Measurements from ENCODE around the gene LIMS2.

LIMS2 gene

DNA sequence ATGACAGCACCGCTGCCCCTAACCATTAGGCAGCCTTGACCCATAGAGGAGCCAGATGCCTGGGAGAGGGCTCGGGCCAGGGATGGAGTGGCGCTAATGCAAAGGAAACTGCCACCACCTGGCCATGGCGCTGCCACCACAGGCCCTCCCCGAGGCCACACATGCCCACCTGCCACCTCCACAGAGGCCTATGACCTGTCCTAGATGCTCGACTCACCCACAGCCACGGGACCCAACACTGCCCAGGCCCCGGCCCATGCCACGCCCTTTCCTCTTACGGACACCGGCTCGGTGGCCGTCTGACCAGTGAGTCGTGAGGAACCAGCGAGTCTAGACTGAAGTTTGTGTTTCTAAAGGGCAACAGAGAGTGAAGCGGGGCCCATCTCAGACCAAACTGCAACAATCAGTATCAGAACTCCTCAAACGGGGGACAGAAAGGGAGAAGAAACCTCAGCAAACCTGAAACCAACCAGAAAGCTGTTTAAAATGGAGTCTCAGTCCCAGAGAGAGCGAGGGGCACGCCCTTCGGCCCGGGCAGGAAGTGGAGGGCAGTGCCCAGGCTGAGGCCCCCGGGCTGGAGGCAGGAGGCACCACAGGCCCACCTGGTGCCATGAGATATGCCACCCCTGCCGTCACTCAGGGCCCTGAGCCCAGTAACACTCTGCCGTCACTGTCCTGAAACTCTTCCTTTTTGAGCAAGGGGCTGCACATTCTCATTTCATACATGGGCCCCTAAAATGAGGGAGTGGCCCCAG lies 28.7 kb downstream of the LIMS2 start:
- Histone ChIP-seq H3K9me3 (ENCODE audit: control insufficient read depth, insufficient read depth, low read depth, low read length) (no peaks in the 10 kb centered on the region), H3K4me3 (ENCODE audit: low read depth, low read length) (no peak overlapping the region), H3K27ac (ENCODE audit: extremely low read depth, low read depth, low read length) (no peak overlapping the region), H3K4me1 (ENCODE audit: control insufficient read depth, insufficient read depth, low read length) (no peaks in the 10 kb centered on the region), H3K36me3 (ENCODE audit: control insufficient read depth in 2 of 2, insufficient read depth in 1 of 2, low read length in 2 of 2) (no peaks in the 10 kb centered on the region)
- CTCF ChIA-PET, result interaction anchor here (3.6 kb wide), 1 partner anchor 56 kb away, joined by 18 read pairs; no protein-coding TSS in a partner anchor
- TF ChIP-seq ZNF777 (tag by site-specific recombination; IDR thresholded peaks at IDR 0.05; ENCODE audit: borderline replicate concordance) (no peak), GLI2 (tag by site-specific recombination; IDR thresholded peaks at IDR 0.05; ENCODE audit: borderline replicate concordance, low read depth) (no peak), ZNF169 (tag by site-specific recombination; IDR thresholded peaks at IDR 0.05) (no peak)
- TF ChIP-seq, protein P1, sequence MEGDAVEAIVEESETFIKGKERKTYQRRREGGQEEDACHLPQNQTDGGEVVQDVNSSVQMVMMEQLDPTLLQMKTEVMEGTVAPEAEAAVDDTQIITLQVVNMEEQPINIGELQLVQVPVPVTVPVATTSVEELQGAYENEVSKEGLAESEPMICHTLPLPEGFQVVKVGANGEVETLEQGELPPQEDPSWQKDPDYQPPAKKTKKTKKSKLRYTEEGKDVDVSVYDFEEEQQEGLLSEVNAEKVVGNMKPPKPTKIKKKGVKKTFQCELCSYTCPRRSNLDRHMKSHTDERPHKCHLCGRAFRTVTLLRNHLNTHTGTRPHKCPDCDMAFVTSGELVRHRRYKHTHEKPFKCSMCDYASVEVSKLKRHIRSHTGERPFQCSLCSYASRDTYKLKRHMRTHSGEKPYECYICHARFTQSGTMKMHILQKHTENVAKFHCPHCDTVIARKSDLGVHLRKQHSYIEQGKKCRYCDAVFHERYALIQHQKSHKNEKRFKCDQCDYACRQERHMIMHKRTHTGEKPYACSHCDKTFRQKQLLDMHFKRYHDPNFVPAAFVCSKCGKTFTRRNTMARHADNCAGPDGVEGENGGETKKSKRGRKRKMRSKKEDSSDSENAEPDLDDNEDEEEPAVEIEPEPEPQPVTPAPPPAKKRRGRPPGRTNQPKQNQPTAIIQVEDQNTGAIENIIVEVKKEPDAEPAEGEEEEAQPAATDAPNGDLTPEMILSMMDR (tag by site-specific recombination; IDR thresholded peaks at IDR 0.05), result no peak
- POLR2A ChIA-PET, result no interaction called here

DNA sequence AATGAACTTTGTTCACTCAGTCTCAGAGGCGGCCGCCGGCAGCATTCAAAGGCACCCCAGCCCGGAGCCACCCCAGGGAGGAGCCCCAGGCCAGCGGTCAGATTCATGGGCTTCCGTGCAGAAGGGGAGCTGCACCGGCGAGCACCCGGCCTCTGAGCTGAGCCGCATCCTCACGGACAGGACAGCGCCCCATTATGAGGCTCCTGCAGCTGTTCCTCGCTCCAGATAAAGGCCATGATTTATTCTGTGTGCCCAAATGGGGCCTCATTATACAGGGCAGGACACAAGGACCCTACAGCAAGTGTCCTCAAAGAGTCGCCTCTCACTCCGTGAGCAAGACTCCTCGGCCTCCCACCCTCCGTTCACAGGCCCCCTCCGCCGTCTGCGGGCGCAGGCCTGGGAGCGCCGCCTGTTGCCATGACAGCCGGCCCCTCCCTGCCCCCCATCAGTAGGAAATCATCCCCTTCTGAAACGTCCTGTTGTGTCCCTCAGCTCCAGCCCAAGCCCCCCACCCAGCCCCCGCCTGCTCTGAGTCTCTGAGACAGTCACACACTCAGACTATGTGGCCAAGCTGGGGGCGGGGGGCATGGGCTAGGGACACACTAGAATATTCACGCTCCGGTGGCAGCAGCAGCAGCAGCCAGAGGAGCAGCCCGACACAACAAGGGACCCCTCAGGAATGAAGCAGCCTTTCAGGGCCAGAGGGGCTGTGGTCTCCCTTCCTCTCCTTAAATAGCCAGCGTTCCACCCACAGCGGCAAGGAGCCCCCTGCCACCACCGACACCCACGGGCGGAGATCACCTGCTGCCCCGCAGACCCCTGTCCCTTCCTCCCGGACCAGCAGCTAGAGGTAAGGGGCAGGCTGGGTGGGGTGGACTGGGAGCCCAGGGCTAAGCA lies 29.7 kb downstream of the LIMS2 start, which contains the start of gene GPR17:
GPR17 (plus strand) TSS at position 759 of the 897 bp plus-strand sequence. CDS start 4,583 bp downstream, outside the sequence.
- CTCF ChIA-PET, result interaction anchor here (0.5 to 3.6 kb wide), 2 partner anchors 55 to 84 kb away, joined by 4 to 18 read pairs; no protein-coding TSS in a partner anchor
- Histone ChIP-seq H3K9me3 (ENCODE audit: control insufficient read depth, insufficient read depth, low read depth, low read length) (no peaks in the 10 kb centered on the region), H3K36me3 (ENCODE audit: control insufficient read depth in 2 of 2, insufficient read depth in 1 of 2, low read length in 2 of 2) (no peaks in the 10 kb centered on the region), H3K4me1 (ENCODE audit: control insufficient read depth, insufficient read depth, low read length) (no peaks in the 10 kb centered on the region), H3K4me3 (ENCODE audit: low read depth, low read length) (no peak within 1 kb of the TSS), H3K27ac (ENCODE audit: extremely low read depth, low read depth, low read length) (no peak within 1 kb of the TSS)
- POLR2A ChIA-PET, result no interaction called here
- TF ChIP-seq ZNF274 (IDR thresholded peaks at IDR 0.05; ENCODE audit: low read length) (no peak), ZNF274 (tag by site-specific recombination; IDR thresholded peaks at IDR 0.05; ENCODE audit: borderline replicate concordance) (no peak), OSR2 (tag by site-specific recombination; IDR thresholded peaks at IDR 0.05) (no peak), ZNF549 (tag by site-specific recombination; IDR thresholded peaks at IDR 0.05) (no peak)

DNA sequence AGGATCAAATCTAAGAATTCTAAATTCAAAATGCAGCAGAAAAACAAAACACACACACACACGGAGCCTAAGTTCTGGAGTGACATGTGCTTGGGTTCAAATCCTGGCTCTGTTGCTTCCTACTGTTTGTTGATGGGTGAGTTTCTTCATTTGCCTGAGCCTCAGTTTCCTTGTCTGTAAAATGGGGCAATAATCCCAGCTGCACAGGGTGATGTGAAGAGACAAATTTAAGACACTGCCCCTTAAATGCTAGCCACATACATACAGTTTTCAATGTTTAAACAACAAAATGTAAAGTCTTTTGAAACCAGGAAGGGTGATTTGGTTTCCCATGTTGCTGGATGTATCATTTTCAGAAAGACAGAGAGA lies 30.3 kb downstream of the LIMS2 start:
- Histone ChIP-seq H3K36me3 (ENCODE audit: control insufficient read depth in 2 of 2, insufficient read depth in 1 of 2, low read length in 2 of 2) (no peaks in the 10 kb centered on the region), H3K9me3 (ENCODE audit: control insufficient read depth, insufficient read depth, low read depth, low read length) (no peaks in the 10 kb centered on the region), H3K27ac (ENCODE audit: extremely low read depth, low read depth, low read length) (no peak overlapping the region), H3K4me3 (ENCODE audit: low read depth, low read length) (no peak overlapping the region), H3K4me1 (ENCODE audit: control insufficient read depth, insufficient read depth, low read length) (no peaks in the 10 kb centered on the region)
- CTCF ChIA-PET, result interaction anchor here (0.5 to 3.6 kb wide), 2 partner anchors 54 to 85 kb away, joined by 4 to 18 read pairs; no protein-coding TSS in a partner anchor
- no peak for TF ChIP-seq ZNF112 (tag by site-specific recombination; IDR thresholded peaks at IDR 0.05)
- TF ChIP-seq TCF7L2 (IDR thresholded peaks at IDR 0.05; ENCODE audit: borderline replicate concordance, low read depth, low read length), result no peak
- TF ChIP-seq ZNF843 (tag by site-specific recombination; IDR thresholded peaks at IDR 0.05), result no peak
- TF ChIP-seq, protein P2, sequence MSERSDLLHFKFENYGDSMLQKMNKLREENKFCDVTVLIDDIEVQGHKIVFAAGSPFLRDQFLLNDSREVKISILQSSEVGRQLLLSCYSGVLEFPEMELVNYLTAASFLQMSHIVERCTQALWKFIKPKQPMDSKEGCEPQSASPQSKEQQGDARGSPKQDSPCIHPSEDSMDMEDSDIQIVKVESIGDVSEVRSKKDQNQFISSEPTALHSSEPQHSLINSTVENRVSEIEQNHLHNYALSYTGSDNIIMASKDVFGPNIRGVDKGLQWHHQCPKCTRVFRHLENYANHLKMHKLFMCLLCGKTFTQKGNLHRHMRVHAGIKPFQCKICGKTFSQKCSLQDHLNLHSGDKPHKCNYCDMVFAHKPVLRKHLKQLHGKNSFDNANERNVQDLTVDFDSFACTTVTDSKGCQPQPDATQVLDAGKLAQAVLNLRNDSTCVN (tag by site-specific recombination; optimal IDR thresholded peaks at IDR 0.05), result no peak
- no peak for TF ChIP-seq KLF16 (tag by site-specific recombination; IDR thresholded peaks at IDR 0.05)
- TF ChIP-seq ZNF16 (tag by site-specific recombination; IDR thresholded peaks at IDR 0.05; ENCODE audit: low read depth), result no peak
- TF ChIP-seq SP7 (tag by site-specific recombination; IDR thresholded peaks at IDR 0.05), result no peak
- no peak for TF ChIP-seq MEIS1 (CRISPR knock-in tag; IDR thresholded peaks at IDR 0.05; ENCODE audit: borderline replicate concordance)
- TF ChIP-seq KLF1 (tag by site-specific recombination; IDR thresholded peaks at IDR 0.05), result no peak
- no peak for TF ChIP-seq ZNF529 (tag by site-specific recombination; IDR thresholded peaks at IDR 0.05; ENCODE audit: insufficient replicate concordance)
- TF ChIP-seq SCRT1 (tag by site-specific recombination; IDR thresholded peaks at IDR 0.05; ENCODE audit: borderline replicate concordance), result no peak
- POLR2A ChIA-PET, result no interaction called here

Measured in HEK293 (cell line).